ENCODE data around the gene SRGAP3.

DNA sequence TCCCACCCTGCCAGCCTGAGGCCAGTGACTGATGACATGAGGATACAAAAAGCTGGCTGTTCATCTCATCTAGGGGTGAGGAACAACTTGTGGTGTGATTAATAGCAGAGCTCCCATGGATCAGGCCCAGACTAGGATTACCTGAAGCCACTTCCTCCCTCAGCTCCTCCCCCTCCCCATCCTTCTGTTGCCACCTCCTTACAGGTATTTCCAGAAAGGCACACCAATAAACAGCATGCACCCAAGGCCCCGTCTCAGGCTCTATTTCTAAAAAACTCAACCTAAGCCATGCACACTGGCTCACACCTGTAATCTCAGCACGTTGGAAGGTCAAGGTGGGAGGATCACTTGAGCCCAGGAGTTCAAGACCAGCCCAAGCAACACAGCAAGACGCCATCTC lies 54.1 kb downstream of the SRGAP3 start:
- TF ChIP-seq, protein P1, sequence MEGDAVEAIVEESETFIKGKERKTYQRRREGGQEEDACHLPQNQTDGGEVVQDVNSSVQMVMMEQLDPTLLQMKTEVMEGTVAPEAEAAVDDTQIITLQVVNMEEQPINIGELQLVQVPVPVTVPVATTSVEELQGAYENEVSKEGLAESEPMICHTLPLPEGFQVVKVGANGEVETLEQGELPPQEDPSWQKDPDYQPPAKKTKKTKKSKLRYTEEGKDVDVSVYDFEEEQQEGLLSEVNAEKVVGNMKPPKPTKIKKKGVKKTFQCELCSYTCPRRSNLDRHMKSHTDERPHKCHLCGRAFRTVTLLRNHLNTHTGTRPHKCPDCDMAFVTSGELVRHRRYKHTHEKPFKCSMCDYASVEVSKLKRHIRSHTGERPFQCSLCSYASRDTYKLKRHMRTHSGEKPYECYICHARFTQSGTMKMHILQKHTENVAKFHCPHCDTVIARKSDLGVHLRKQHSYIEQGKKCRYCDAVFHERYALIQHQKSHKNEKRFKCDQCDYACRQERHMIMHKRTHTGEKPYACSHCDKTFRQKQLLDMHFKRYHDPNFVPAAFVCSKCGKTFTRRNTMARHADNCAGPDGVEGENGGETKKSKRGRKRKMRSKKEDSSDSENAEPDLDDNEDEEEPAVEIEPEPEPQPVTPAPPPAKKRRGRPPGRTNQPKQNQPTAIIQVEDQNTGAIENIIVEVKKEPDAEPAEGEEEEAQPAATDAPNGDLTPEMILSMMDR (IDR thresholded peaks at IDR 0.05) = no peak
- no peak for TF ChIP-seq EZH2 (IDR thresholded peaks at IDR 0.05; ENCODE audit: borderline replicate concordance, insufficient read depth, low read depth, low read length, poor library complexity, severe bottlenecking)

All from B cell (primary cell).